Endothelial cell of umbilical vein (primary cell): ENCODE results near the gene ETFA. TPM values are rescaled to one million over a fixed set of nuclear protein-coding genes. Genes with fewer than 3 reads are reported as not detected.

Experiments used
- BruUV-seq: library from RNA; stranded (reverse); fragments of 400-500 nt; replicated peaks from 2 replicates; lab custom pipeline; 2021; lab: Mats Ljungman, UMichigan
- CTCF ChIA-PET: fragments of 300-600, 350-600 bp; sonication (Branson Sonifier 250); formaldehyde crosslinking; loops from one replicate; lab custom pipeline; 2021; ENCODE audit warnings: antibody characterized with exemption, inconsistent platforms; lab: Charles Lee
- POLR2A ChIA-PET: fragments of 300-600, 350-600 bp; sonication (Branson Sonifier 250); formaldehyde crosslinking; loops from one replicate; lab custom pipeline; 2021; ENCODE audit warnings: antibody characterized with exemption, inconsistent platforms; lab: Charles Lee
- DNase-seq: peaks from one replicate; pipeline ENCODE4 v3.0.0-alpha.2; 2011; ENCODE audit warnings: low read depth, low spot score
- FAIRE-seq: peaks from 2 replicates; lab custom pipeline; 2011; peaks lifted over from hg19 to GRCh38; lab: Jason Lieb, UNC
- H2AFZ ChIP-seq: 2 replicates; pipeline ENCODE4 v1.6.0; 2012; ENCODE audit warnings: low read depth, low read length, control low read depth, inconsistent platforms
- H3K27ac ChIP-seq: 2 replicates; pipeline ENCODE4 v1.5.1; 2011; ENCODE audit warnings: low read depth, mild to moderate bottlenecking, control low read depth, low read length, moderate library complexity; ENCODE audit not compliant: insufficient read depth
- H3K27me3 ChIP-seq, 2 experiments: 2 replicates each; pipeline versions ENCODE4 v1.6.0 to v1.6.1; 2011; ENCODE audit warnings: low read length in 2 of 2, mixed read lengths in 1 of 2; ENCODE audit not compliant: control insufficient read depth in 2 of 2, insufficient read depth in 2 of 2
- H3K36me3 ChIP-seq, 2 experiments: 2 replicates in 1 of 2; 3 replicates in 1 of 2; pipeline ENCODE4 v1.5.1; 2011; ENCODE audit warnings: low read length in 2 of 2, mild to moderate bottlenecking in 1 of 2, moderate library complexity in 1 of 2; ENCODE audit not compliant: control insufficient read depth in 2 of 2, insufficient read depth in 2 of 2; ENCODE audit errors: extremely low read depth in 1 of 2
- H3K4me1 ChIP-seq: 3 replicates; pipeline ENCODE4 v1.5.1; 2011; ENCODE audit warnings: mild to moderate bottlenecking, low read length; ENCODE audit not compliant: control insufficient read depth, insufficient read depth; ENCODE audit errors: extremely low read depth
- H3K4me2 ChIP-seq: 2 replicates; pipeline ENCODE4 v1.6.1; 2011; ENCODE audit warnings: low read length, control low read depth, mixed read lengths; ENCODE audit not compliant: insufficient read depth
- H3K4me3 ChIP-seq, 3 experiments: fragments of 200-600 bp in 1 of 3; sonication (generic), shearing (Covaris generic) in 1 of 3; replicated peaks in 1 of 3; 2 replicates each; pipeline ENCODE4 v1.5.1; 2011 to 2016; ENCODE audit warnings: control low read depth in 3 of 3, low read length in 3 of 3, mild to moderate bottlenecking in 2 of 3, inconsistent platforms in 1 of 3, low read depth in 1 of 3, moderate library complexity in 1 of 3; ENCODE audit not compliant: insufficient read depth in 1 of 3
- H3K79me2 ChIP-seq: 2 replicates; pipeline ENCODE4 v1.6.0; 2012; ENCODE audit warnings: low read length, inconsistent platforms; ENCODE audit not compliant: control insufficient read depth, insufficient read depth
- H3K9ac ChIP-seq: replicated peaks from 2 replicates; pipeline ENCODE3; 2011; ENCODE audit warnings: low read length, control low read depth; ENCODE audit not compliant: insufficient read depth; ENCODE audit errors: extremely low read depth
- H3K9me1 ChIP-seq: replicated peaks from 3 replicates; pipeline ENCODE4 v1.6.0; 2011; ENCODE audit warnings: mild to moderate bottlenecking, low read length; ENCODE audit not compliant: control insufficient read depth, insufficient read depth; ENCODE audit errors: extremely low read depth
- H3K9me3 ChIP-seq: replicated peaks from 2 replicates; pipeline ENCODE4 v1.5.1; 2012; ENCODE audit warnings: low read length, inconsistent platforms; ENCODE audit not compliant: control insufficient read depth, insufficient read depth
- H4K20me1 ChIP-seq: replicated peaks from 2 replicates; pipeline ENCODE3; 2011; ENCODE audit warnings: mild to moderate bottlenecking, low read length; ENCODE audit not compliant: control insufficient read depth, insufficient read depth; ENCODE audit errors: extremely low read depth
- EZH2 ChIP-seq: IDR thresholded peaks from 2 replicates; pipeline ENCODE4 v1.6.1; 2012; ENCODE audit warnings: borderline replicate concordance, low read depth, mild to moderate bottlenecking, moderate library complexity, low read length, inconsistent platforms; ENCODE audit not compliant: severe bottlenecking
- FOS ChIP-seq: IDR thresholded peaks from 2 replicates; pipeline ENCODE4 v1.6.1; 2011; ENCODE audit warnings: mild to moderate bottlenecking, low read length, moderate library complexity, borderline replicate concordance; ENCODE audit not compliant: insufficient read depth
- GATA2 ChIP-seq: IDR thresholded peaks from 2 replicates; pipeline ENCODE4 v1.7.0; 2011; ENCODE audit warnings: low read depth, mild to moderate bottlenecking, moderate library complexity, mixed read lengths, low read length; ENCODE audit not compliant: insufficient read length, insufficient read depth
- JUN ChIP-seq: IDR thresholded peaks from 2 replicates; pipeline ENCODE4 v1.6.1; 2011; ENCODE audit warnings: borderline replicate concordance, low read depth; ENCODE audit not compliant: insufficient read length, insufficient read depth
- MYC ChIP-seq: IDR thresholded peaks from one replicate; pipeline ENCODE4 v1.6.1; 2011; ENCODE audit warnings: mild to moderate bottlenecking, low read depth, low read length
- POLR2A ChIP-seq: IDR thresholded peaks from 2 replicates; pipeline ENCODE4 v1.6.1; 2012; ENCODE audit warnings: low read depth, mild to moderate bottlenecking, control low read depth, low read length
- POLR2AphosphoS5 ChIP-seq: IDR thresholded peaks from 2 replicates; pipeline ENCODE4 v1.6.1; 2012; ENCODE audit warnings: low read depth, mild to moderate bottlenecking, control low read depth, low read length, moderate library complexity; ENCODE audit not compliant: insufficient read depth
- dilution Hi-C: fragments of 300-500 bp; cut with MboI; formaldehyde crosslinking; loops from one replicate; pipeline ENCODE4 v1.15.0; 2019; ENCODE audit warnings: low sequenced_read_pairs; ENCODE audit not compliant: extremely low pct_ligation_motif_present
- intact Hi-C: fragments of 100-400 bp; cut with micrococcal nuclease; formaldehyde crosslinking; loops from one replicate; pipeline ENCODE4 v1.10.0; 2022
- polyA plus RNA-seq, 4 experiments: library from polyadenylated mRNA; depleted of rRNA in 3 of 4; stranded (reverse) in 3 of 4; unstranded in 1 of 4; fragments of >200 nt; gene quantifications; 2 replicates each; pipeline versions ENCODE4 v1.2.1 to v1.2.3, GENCODE V29; 2011 to 2012; ENCODE audit warnings: missing spikeins in 1 of 4
- total RNA-seq: library from RNA; stranded (reverse); gene quantifications from 2 replicates; pipeline ENCODE4 v1.2.3, GENCODE V29; 2021
- TF ChIP-seq, protein P1 (sequence below), 2 donors: IDR thresholded peaks; 1 replicate in 1 of 2; 2 replicates in 1 of 2; pipeline ENCODE4 v1.5.1; 2011; ENCODE audit warnings: low read length in 2 of 2, mild to moderate bottlenecking in 2 of 2, moderate library complexity in 2 of 2, control low read depth in 1 of 2, inconsistent platforms in 1 of 2, low read depth in 1 of 2; ENCODE audit not compliant: insufficient read depth in 1 of 2; ENCODE audit errors: extremely low read depth in 1 of 2

Gene ETFA
- total and polyA plus RNA-seq, 2 donors (not counting 3 experiments of a cell fraction or from before 2014, with no cell fraction given): 102 to 116 TPM

DNA sequence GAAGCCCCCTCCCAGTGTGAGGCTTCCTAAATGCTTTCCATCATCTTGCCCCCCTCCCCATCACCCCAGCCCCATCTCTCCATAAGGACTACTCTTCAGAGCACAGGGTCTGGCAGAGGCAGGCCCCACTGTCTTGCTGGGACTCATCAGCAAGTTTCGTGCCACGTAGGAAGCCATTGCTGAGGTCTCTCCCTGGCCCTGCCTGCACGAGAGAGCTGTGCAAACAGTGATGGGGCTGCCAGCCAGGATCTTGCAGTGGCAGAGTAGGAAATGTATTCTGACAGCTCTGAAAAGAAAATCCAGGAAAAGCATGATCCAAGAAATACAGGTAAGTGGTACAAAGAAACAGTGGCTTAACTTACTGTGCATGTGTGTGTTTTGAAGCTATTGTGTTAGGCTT, 47.9 kb upstream of the ETFA start:
- Histone ChIP-seq H3K9ac (no peak overlapping the region), H2AFZ (no peak overlapping the region), H3K4me3 (no peak overlapping the region), H3K4me2 (no peak overlapping the region), H3K9me1 (no peaks in the 10 kb centered on the region), H3K9me3 (no peaks in the 10 kb centered on the region), H3K27ac (no peak overlapping the region), H3K27me3 (no peaks in the 10 kb centered on the region), H3K36me3 (no peaks in the 10 kb centered on the region), H3K4me1 (no peaks in the 10 kb centered on the region), H3K79me2 (no peaks in the 10 kb centered on the region), H4K20me1 (no peaks in the 10 kb centered on the region)
- ChIA-PET POLR2A (no interaction called here), CTCF (interaction anchor here (1.1 kb wide), 1 partner anchor 9 kb away, joined by 5 read pairs; no protein-coding TSS in a partner anchor)
- DNase-seq (no peak), FAIRE-seq (no peak)
- dilution Hi-C loops (no loop called here), intact Hi-C loops (no loop called here)
- no peak for TF ChIP-seq POLR2A
- TF ChIP-seq GATA2: no peak
- no peak for TF ChIP-seq EZH2
- no peak for TF ChIP-seq JUN
- TF ChIP-seq MYC: no peak
- TF ChIP-seq, protein P1, sequence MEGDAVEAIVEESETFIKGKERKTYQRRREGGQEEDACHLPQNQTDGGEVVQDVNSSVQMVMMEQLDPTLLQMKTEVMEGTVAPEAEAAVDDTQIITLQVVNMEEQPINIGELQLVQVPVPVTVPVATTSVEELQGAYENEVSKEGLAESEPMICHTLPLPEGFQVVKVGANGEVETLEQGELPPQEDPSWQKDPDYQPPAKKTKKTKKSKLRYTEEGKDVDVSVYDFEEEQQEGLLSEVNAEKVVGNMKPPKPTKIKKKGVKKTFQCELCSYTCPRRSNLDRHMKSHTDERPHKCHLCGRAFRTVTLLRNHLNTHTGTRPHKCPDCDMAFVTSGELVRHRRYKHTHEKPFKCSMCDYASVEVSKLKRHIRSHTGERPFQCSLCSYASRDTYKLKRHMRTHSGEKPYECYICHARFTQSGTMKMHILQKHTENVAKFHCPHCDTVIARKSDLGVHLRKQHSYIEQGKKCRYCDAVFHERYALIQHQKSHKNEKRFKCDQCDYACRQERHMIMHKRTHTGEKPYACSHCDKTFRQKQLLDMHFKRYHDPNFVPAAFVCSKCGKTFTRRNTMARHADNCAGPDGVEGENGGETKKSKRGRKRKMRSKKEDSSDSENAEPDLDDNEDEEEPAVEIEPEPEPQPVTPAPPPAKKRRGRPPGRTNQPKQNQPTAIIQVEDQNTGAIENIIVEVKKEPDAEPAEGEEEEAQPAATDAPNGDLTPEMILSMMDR (IDR thresholded peaks at IDR 0.05; ENCODE audit: extremely low read depth in 1 of 2, insufficient read depth in 1 of 2, low read depth in 1 of 2, low read length in 2 of 2): no peak
- no peak for TF ChIP-seq POLR2AphosphoS5
- BruUV-seq: no TSS peak

DNA sequence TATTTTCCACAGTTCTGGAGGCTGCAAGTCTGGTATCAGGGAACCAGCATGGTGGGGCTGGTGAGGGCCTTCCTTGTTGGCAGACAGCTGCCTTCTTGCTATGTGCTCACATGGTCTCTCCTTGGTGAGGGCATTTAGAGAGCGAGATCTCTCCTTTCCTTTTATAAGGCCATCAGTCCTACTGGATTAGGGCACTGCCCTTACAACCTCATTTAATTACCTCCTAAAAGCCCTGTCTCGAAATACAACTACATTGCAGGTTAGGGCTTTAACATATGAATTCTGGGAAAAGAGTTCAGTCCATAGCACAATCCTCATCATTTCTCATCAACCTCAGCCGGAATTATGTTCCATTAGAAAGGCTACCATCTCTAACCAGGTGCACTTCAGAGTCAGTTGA, 47.2 kb upstream of the ETFA start:
- Histone ChIP-seq H3K4me1 (no peaks in the 10 kb centered on the region), H3K9me3 (no peaks in the 10 kb centered on the region), H3K27ac (no peak overlapping the region), H3K9ac (no peak overlapping the region), H3K79me2 (no peaks in the 10 kb centered on the region), H3K4me3 (no peak overlapping the region), H3K9me1 (no peaks in the 10 kb centered on the region), H4K20me1 (no peaks in the 10 kb centered on the region), H3K4me2 (no peak overlapping the region), H3K36me3 (no peaks in the 10 kb centered on the region), H3K27me3 (no peaks in the 10 kb centered on the region), H2AFZ (no peak overlapping the region)
- CTCF ChIA-PET: no interaction called here
- DNase-seq (no peak), FAIRE-seq (no peak)
- dilution Hi-C loops (no loop called here), intact Hi-C loops (no loop called here)
- TF ChIP-seq, protein P1 (IDR thresholded peaks at IDR 0.05; ENCODE audit: extremely low read depth in 1 of 2, insufficient read depth in 1 of 2, low read depth in 1 of 2, low read length in 2 of 2): no peak
- TF ChIP-seq FOS: no peak
- no TSS peak for BruUV-seq
- POLR2A ChIA-PET: no interaction called here
